BJ (cell line): ENCODE results near the gene CCM2. TPM values are rescaled to one million over a fixed set of nuclear protein-coding genes. Genes with fewer than 3 reads are reported as not detected.

Experiments used
- CTCF ChIA-PET: fragments of 350-600 bp; formaldehyde crosslinking; extraction: SDS; loops from one replicate; lab custom pipeline; 2021; ENCODE audit warnings: antibody characterized with exemption, inconsistent platforms; lab: Yijun Ruan, JAX
- POLR2A ChIA-PET: fragments of 300-600 bp; sonication (Branson Sonifier 250); formaldehyde crosslinking; extraction: SDS; loops from one replicate; lab custom pipeline; 2021; ENCODE audit warnings: antibody characterized with exemption; lab: Charles Lee
- DNase-seq: peaks from one replicate; pipeline ENCODE4 v3.0.0-alpha.2; 2011; ENCODE audit warnings: low read depth
- H3K27me3 ChIP-seq: 2 replicates; pipeline ENCODE4 v1.6.0; 2011; ENCODE audit warnings: low read length; ENCODE audit not compliant: control insufficient read depth, insufficient read depth
- H3K36me3 ChIP-seq: 2 replicates; pipeline ENCODE4 v1.5.1; 2011; ENCODE audit warnings: low read length; ENCODE audit not compliant: control insufficient read depth, insufficient read depth
- H3K4me3 ChIP-seq: 2 replicates; pipeline ENCODE4 v1.5.1; 2011; ENCODE audit warnings: low read depth, mild to moderate bottlenecking, control low read depth, low read length
- polyA plus RNA-seq: library from polyadenylated mRNA; depleted of rRNA; stranded (reverse); fragments of >200 nt; gene quantifications from 2 replicates; pipeline ENCODE4 v1.2.3, GENCODE V29; 2011
- TF ChIP-seq, protein P1 (sequence below): IDR thresholded peaks from 2 replicates; pipeline ENCODE4 v1.5.1; 2011; ENCODE audit warnings: low read depth, mild to moderate bottlenecking, control low read depth, inconsistent platforms, low read length, moderate library complexity; ENCODE audit not compliant: insufficient read depth

Gene CCM2
- polyA plus RNA-seq, 1 experiment, result 48.2 TPM

DNA sequence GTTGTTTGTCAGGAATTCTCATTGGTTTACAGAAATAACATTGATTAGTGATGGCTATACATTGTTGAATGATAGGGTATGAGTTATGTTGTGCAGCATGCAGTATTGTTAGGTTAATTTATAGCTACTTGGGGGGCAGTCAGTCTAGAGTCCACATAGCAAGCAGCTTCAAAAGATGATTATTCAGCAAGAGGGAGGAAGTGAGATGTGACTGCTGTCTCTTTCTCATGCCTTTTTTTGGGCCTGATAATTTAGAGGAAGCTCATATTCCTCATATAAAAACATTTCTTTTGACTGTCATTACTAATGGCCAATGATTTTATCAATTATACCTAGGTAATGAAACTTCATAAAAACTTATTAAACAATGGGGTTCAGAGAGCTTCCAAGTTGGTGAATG, 114.9 kb downstream of the CCM2 start:
- peaks cover 4% of the 10 kb centered on the region for H3K27me3 ChIP-seq
- H3K4me3 ChIP-seq, result no peak overlapping the region
- ChIA-PET CTCF (interaction anchor here (2.3 to 2.8 kb wide), 3 partner anchors 10 to 141 kb away, joined by 7 to 15 read pairs (median 12); no protein-coding TSS in a partner anchor), POLR2A (no interaction called here)
- DNase-seq, result no peak
- TF ChIP-seq, protein P1, sequence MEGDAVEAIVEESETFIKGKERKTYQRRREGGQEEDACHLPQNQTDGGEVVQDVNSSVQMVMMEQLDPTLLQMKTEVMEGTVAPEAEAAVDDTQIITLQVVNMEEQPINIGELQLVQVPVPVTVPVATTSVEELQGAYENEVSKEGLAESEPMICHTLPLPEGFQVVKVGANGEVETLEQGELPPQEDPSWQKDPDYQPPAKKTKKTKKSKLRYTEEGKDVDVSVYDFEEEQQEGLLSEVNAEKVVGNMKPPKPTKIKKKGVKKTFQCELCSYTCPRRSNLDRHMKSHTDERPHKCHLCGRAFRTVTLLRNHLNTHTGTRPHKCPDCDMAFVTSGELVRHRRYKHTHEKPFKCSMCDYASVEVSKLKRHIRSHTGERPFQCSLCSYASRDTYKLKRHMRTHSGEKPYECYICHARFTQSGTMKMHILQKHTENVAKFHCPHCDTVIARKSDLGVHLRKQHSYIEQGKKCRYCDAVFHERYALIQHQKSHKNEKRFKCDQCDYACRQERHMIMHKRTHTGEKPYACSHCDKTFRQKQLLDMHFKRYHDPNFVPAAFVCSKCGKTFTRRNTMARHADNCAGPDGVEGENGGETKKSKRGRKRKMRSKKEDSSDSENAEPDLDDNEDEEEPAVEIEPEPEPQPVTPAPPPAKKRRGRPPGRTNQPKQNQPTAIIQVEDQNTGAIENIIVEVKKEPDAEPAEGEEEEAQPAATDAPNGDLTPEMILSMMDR, result no peak
- no peaks in the 10 kb centered on the region for H3K36me3 ChIP-seq

DNA sequence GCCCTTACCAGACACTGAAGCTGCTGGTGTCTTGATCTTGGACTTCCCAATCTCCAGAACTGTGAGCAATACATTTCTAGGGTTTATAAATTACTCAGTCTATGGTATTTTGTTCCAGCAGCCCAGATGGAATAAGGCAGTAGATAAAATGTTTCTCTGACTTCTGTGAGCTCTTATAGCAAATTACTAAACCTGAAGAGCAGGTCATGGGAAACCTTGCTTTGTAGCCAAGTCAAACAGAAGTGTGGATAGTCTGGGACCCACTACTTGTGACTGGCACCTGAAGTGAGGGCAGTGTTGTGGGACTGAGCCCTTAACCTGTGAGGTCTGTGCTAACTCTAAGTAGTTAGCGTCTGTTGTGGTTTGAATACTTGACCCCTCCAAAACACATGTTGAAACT, 116.0 kb downstream of the CCM2 start:
- H3K27me3 ChIP-seq, result peaks cover 4% of the 10 kb centered on the region
- ChIA-PET CTCF (interaction anchor here (2.3 to 2.4 kb wide), 2 partner anchors 9 to 142 kb away, joined by 7 to 12 read pairs; no protein-coding TSS in a partner anchor), POLR2A (no interaction called here)
- no peak for DNase-seq
- H3K36me3 ChIP-seq, result no peaks in the 10 kb centered on the region
- TF ChIP-seq, protein P1, result no peak
- no peak overlapping the region for H3K4me3 ChIP-seq

DNA sequence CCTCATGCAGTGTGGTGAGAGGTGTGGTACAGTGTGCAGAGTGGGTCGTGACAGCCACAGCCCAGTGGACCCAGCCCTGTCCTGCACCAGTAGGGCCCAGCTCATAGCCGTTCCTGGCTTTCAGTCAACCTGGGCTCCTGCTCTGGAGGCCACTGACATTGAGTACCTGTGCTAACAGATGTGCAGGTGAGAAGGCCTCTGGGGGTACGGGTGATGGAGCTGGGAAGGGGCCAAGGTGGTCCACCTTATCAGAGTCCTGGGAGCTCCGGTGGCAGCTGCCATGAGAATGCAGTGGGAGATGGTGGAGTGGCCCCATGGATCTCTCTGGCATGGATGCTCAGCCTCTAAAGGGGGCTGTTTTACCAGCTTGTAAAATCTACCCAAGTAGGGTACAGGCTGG, 117.6 kb downstream of the CCM2 start:
- DNase-seq, result no peak
- H3K4me3 ChIP-seq, result no peak overlapping the region
- POLR2A ChIA-PET, result no interaction called here
- peaks cover 4% of the 10 kb centered on the region for H3K27me3 ChIP-seq
- CTCF ChIA-PET, result interaction anchor here (1.8 kb wide), 1 partner anchor 18 kb away, joined by 5 read pairs; no protein-coding TSS in a partner anchor
- no peaks in the 10 kb centered on the region for H3K36me3 ChIP-seq
- TF ChIP-seq, protein P1, result no peak

DNA sequence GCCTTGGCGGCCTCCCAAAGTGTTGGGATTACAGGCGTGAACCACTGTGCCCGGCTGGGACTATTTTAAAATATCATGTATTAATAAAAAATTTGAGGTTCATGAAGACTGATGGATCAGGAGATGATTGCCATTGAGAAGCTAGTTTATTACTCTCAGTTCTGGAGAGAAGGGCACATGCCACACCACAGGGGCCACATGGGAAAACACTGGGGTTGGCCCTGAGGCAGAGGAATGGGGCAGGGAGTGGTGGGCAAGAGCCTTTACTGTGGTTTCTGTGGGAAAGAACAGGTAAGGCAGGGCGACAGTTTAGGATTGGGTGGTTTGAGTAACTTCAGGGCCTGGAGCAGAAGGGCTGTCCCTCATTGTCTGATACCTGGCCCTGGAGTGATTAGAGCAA, 118.3 kb downstream of the CCM2 start:
- POLR2A ChIA-PET, result no interaction called here
- H3K4me3 ChIP-seq, result no peak overlapping the region
- TF ChIP-seq, protein P1, result no peak
- no peaks in the 10 kb centered on the region for H3K36me3 ChIP-seq
- CTCF ChIA-PET, result interaction anchor here (1.8 kb wide), 1 partner anchor 18 kb away, joined by 5 read pairs; no protein-coding TSS in a partner anchor
- H3K27me3 ChIP-seq, result peaks cover 7% of the 10 kb centered on the region
- no peak for DNase-seq

DNA sequence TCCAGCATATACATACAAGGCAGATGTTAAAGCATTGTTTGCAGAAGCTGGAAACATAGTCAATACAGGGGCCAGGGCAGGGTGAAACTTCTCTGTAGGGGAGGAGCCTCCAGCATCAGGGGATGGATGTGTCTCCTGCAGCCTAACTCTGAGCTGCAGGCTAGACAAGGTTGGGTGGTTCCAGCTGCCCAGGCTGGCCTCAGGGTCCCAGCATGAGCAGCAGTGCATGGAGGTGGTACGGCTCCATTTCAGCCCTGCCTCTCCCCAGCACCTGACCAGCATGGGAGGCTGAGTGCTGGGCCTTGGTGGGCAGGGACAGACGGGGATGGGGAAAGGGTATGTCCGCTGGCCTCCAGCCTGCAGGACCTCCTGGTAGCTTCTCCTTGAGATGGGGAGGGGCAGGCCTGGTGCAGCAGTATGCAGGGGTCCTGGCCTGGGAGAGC, 118.9 kb downstream of the CCM2 start:
- no peak for DNase-seq
- TF ChIP-seq, protein P1, result no peak
- POLR2A ChIA-PET, result no interaction called here
- Histone ChIP-seq H3K36me3 (no peaks in the 10 kb centered on the region), H3K4me3 (no peak overlapping the region), H3K27me3 (peaks cover 5% of the 10 kb centered on the region)
- CTCF ChIA-PET, result interaction anchor here (1.0 to 1.8 kb wide), 2 partner anchors 17 to 268 kb away, joined by 3 to 5 read pairs; no protein-coding TSS in a partner anchor
